ENCODE data around the gene TIFAB. TPM values are rescaled to one million over a fixed set of nuclear protein-coding genes. Genes with fewer than 3 reads are reported as not detected.

The TIFAB gene
- total RNA-seq, 3 donors from 2014 or later, result 0.28 to 0.36 (median 0.29) TPM

DNA sequence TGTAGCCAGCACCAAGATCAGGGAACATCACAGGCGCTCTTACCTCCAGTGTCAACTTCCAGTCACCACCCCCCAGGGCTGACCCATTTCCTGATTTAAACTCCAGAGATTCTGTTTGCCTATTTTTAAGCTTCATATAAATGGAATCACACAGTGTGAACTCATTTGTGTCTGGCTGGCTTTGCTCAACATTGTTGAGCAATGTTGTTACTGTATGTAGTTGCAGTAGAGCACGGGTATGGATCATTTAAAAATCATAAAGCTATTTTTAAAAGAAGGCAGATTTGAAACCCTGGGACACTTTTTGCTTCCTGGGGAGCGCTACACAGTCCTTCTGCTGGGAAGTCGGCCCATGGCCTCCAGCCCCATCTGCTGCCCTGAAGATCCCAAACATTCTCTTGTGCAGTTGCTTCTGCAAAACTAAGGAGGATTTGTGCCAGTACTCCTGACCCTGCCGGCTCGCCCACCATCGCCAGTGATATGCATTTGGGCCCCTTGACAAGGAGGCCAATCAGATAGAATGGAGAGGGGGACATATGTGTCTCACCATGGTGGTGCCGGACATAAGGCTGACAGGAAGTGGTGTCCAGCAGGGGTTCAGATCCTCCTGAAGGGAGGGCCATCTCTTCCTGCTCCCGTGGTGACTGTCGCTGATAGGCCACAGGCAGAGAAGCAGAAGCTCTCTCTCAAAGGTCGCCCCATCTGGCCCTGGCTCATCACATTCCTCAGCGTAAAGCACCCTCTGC is 18.3 kb downstream of the TIFAB start:
- H3K36me3 ChIP-seq (ENCODE audit: low read depth), result no peaks in the 10 kb centered on the region
- H3K9me3 ChIP-seq, result peaks cover 2% of the 10 kb centered on the region
- no peak overlapping the region for H3K4me3 ChIP-seq
- no peak for DNase-seq
- intact Hi-C loops (cut with DNase I, micrococcal nuclease), result no loop called here
- no peak for TF ChIP-seq CTCF (IDR thresholded peaks at IDR 0.05)
- ATAC-seq, result peak; percentile 33
- no peaks in the 10 kb centered on the region for H3K4me1 ChIP-seq (ENCODE audit: low read depth)

DNA sequence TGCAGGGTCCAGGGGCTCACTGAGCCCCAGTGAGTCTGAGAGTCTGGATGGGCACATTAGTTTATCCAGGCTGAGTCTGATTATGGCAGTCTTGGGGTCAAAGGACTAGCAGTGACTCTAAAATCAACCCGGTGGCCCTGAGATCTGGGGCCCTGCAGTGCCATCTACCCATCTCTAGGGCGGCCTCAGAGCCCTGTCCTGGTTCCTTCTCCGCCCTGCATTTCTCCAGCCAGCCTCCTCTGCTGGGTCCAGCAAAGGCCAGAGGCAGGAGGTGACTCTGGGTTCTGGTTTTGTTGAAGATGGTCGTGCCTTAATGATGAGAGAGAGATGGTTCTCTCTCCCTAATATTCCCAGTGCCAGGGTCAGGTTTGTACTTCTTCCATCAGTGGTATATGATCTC is 20.0 kb downstream of the TIFAB start:
- intact Hi-C loops (cut with DNase I, micrococcal nuclease), result no loop called here
- no peak overlapping the region for H3K4me3 ChIP-seq
- H3K4me1 ChIP-seq (ENCODE audit: low read depth), result no peaks in the 10 kb centered on the region
- DNase-seq (no peak), ATAC-seq (no peak)
- H3K9me3 ChIP-seq, result peaks cover 9% of the 10 kb centered on the region
- no peak for TF ChIP-seq CTCF (IDR thresholded peaks at IDR 0.05)
- no peaks in the 10 kb centered on the region for H3K36me3 ChIP-seq (ENCODE audit: low read depth)

DNA sequence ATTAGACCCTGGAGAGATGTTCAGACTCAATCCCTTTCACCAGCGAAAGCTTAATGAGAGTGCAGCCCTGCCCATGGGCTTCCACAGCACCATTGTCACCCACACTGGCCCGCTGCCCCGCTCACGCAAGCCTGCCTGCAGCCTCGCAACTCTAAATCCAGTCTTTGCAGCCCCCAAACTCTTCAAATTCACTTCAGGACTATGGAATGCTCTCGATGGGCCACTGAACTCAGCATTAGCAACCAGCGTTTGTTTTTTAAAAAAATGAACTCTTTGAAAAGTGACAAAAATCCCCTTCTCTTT is 22.1 kb downstream of the TIFAB start:
- Histone ChIP-seq H3K4me1 (ENCODE audit: low read depth) (no peaks in the 10 kb centered on the region), H3K9me3 (peaks cover 9% of the 10 kb centered on the region), H3K4me3 (no peak overlapping the region), H3K36me3 (ENCODE audit: low read depth) (no peaks in the 10 kb centered on the region)
- ATAC-seq, result no peak
- intact Hi-C loops (cut with DNase I, micrococcal nuclease), result no loop called here
- TF ChIP-seq CTCF (IDR thresholded peaks at IDR 0.05), result no peak
- no peak for DNase-seq

GRCh38 chr5:135429301-135430134 is 22.6 kb downstream of the TIFAB start:
- DNase-seq, result peak in 1 of 3 donors; percentile 42
- Histone ChIP-seq H3K36me3 (ENCODE audit: low read depth) (no peaks in the 10 kb centered on the region), H3K4me3 (no peak overlapping the region), H3K9me3 (peaks cover 9% of the 10 kb centered on the region), H3K4me1 (ENCODE audit: low read depth) (no peaks in the 10 kb centered on the region)
- no peak for TF ChIP-seq CTCF (IDR thresholded peaks at IDR 0.05)
- no peak for ATAC-seq
- intact Hi-C loops (cut with DNase I, micrococcal nuclease), result no loop called here

DNA sequence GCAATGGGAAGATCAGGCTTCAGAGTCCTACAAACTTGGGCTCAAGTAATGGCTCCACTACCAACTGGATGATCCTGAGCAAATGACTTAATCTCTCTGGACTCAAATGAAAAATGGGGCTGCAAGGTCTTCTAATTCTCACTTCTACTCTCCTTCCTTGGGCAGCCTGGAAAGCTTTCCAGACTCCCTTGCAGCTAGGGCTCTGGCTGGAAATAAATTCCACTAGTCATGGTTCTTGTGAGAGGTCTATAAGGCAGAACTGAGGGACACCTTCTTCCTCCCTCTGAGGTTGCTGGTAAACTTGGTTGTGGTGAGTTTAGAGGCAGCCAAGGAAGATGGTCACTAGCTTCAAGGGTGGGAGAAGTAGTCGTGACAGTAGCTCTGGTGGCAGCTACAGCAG is 23.6 kb downstream of the TIFAB start:
- no peak for TF ChIP-seq CTCF (IDR thresholded peaks at IDR 0.05)
- intact Hi-C loops (cut with DNase I, micrococcal nuclease), result no loop called here
- Histone ChIP-seq H3K9me3 (peaks cover 9% of the 10 kb centered on the region), H3K4me1 (ENCODE audit: low read depth) (no peaks in the 10 kb centered on the region), H3K4me3 (no peak overlapping the region), H3K36me3 (ENCODE audit: low read depth) (no peaks in the 10 kb centered on the region)
- no peak for DNase-seq
- no peak for ATAC-seq
